GM19328 (cell line): ENCODE measurements around the gene PLB1.

Experiments used
- ATAC-seq: cut with Tn5 transposase; IDR thresholded peaks from one replicate; pipeline ENCODE4 v1.9.1; 2021; ENCODE audit warnings: mild to moderate bottlenecking, moderate library complexity; ENCODE audit not compliant: unreplicated experiment

PLB1 gene

GRCh38 chr2:28623582-28624405 is 127.9 kb downstream of the PLB1 start:
- no peak for ATAC-seq

GRCh38 chr2:28624436-28624792 is 128.6 kb downstream of the PLB1 start:
- no peak for ATAC-seq

GRCh38 chr2:28624793-28625701 is 129.2 kb downstream of the PLB1 start:
- ATAC-seq = no peak

- ATAC-seq = no peak
These were observed 130.5 kb downstream of the PLB1 start for GRCh38 chr2:28626376-28626775.

GRCh38 chr2:28626891-28627421 is 131.1 kb downstream of the PLB1 start:
- no peak for ATAC-seq

- no peak for ATAC-seq
These were observed 132.0 kb downstream of the PLB1 start for GRCh38 chr2:28627722-28628480.

GRCh38 chr2:28628506-28628905 is 132.6 kb downstream of the PLB1 start:
- ATAC-seq = no peak

- no peak for ATAC-seq
These were observed 133.1 kb downstream of the PLB1 start for GRCh38 chr2:28628987-28629386.

- no peak for ATAC-seq
These were observed 134.1 kb downstream of the PLB1 start for GRCh38 chr2:28629910-28630309.

- ATAC-seq = no peak
These were observed 134.5 kb downstream of the PLB1 start for GRCh38 chr2:28630341-28630740.

- ATAC-seq = no peak
These were observed 135.8 kb downstream of the PLB1 start for GRCh38 chr2:28631514-28632206.

GRCh38 chr2:28632791-28633190 is 136.9 kb downstream of the PLB1 start:
- no peak for ATAC-seq

GRCh38 chr2:28633204-28633603 is 137.3 kb downstream of the PLB1 start:
- ATAC-seq = no peak

GRCh38 chr2:28633746-28634145 is 137.9 kb downstream of the PLB1 start:
- no peak for ATAC-seq

- ATAC-seq = no peak
These were observed 139.3 kb downstream of the PLB1 start for GRCh38 chr2:28635191-28635611.

GRCh38 chr2:28636491-28636890 is 140.6 kb downstream of the PLB1 start:
- no peak for ATAC-seq

- no peak for ATAC-seq
These were observed 141.5 kb downstream of the PLB1 start for GRCh38 chr2:28637066-28638047.

GRCh38 chr2:28638102-28638501 is 142.2 kb downstream of the PLB1 start:
- ATAC-seq = no peak

- ATAC-seq = no peak
These were observed 143.3 kb downstream of the PLB1 start for GRCh38 chr2:28639092-28639691.
